MM.1S (cell line): ENCODE measurements around the gene SORCS2.

Source experiments
- DNase-seq: peaks from one replicate; pipeline ENCODE4 v3.0.0-alpha.2; 2015
- H2AFZ ChIP-seq: fragments of 300-600 bp; sonication (generic); 2 replicates; pipeline ENCODE4 v1.6.0; 2016; ENCODE audit warnings: antibody characterized with exemption, low read length
- H3F3A ChIP-seq: fragments of 300-600 bp; sonication (generic); 2 replicates; pipeline ENCODE4 v1.6.1; 2016; ENCODE audit warnings: mild to moderate bottlenecking, antibody characterized with exemption, low read length, moderate library complexity, mixed read lengths; ENCODE audit not compliant: insufficient read depth
- H3K27ac ChIP-seq: fragments of 300-600 bp; sonication (generic); 2 replicates; pipeline ENCODE4 v1.5.1; 2016; ENCODE audit warnings: mild to moderate bottlenecking, low read length
- H3K27me3 ChIP-seq: fragments of 300-600 bp; sonication (generic); replicated peaks from 2 replicates; pipeline ENCODE4 v1.6.0; 2016; ENCODE audit warnings: low read length; ENCODE audit not compliant: insufficient read depth
- H3K36me3 ChIP-seq: fragments of 300-600 bp; sonication (generic); replicated peaks from 2 replicates; pipeline ENCODE4 v1.6.1; 2016; ENCODE audit warnings: mild to moderate bottlenecking, low read length, mixed read lengths; ENCODE audit not compliant: insufficient read depth
- H3K4me1 ChIP-seq: fragments of 300-600 bp; sonication (generic); 2 replicates; pipeline ENCODE4 v1.6.1; 2016; ENCODE audit warnings: low read length, mixed read lengths
- H3K4me2 ChIP-seq: fragments of 300-600 bp; sonication (generic); 2 replicates; pipeline ENCODE4 v1.6.0; 2016; ENCODE audit warnings: low read depth, low read length
- H3K4me3 ChIP-seq: fragments of 300-600 bp; sonication (generic); 2 replicates; pipeline ENCODE4 v1.5.1; 2016; ENCODE audit warnings: low read length, mixed read lengths
- H3K79me2 ChIP-seq: fragments of 300-600 bp; sonication (generic); 2 replicates; pipeline ENCODE4 v1.6.1; 2016; ENCODE audit warnings: mixed run types, low read length, mixed read lengths
- H3K9ac ChIP-seq: fragments of 300-600 bp; sonication (generic); 2 replicates; pipeline ENCODE4 v1.6.1; 2016; ENCODE audit warnings: low read length, mixed read lengths
- H3K9me2 ChIP-seq: fragments of 300-600 bp; sonication (generic); replicated peaks from 2 replicates; pipeline ENCODE4 v1.6.1; 2016; ENCODE audit warnings: mild to moderate bottlenecking, low read length, mixed read lengths; ENCODE audit not compliant: insufficient read depth
- H3K9me3 ChIP-seq: fragments of 300-600 bp; sonication (generic); replicated peaks from 2 replicates; pipeline ENCODE4 v1.6.1; 2016; ENCODE audit warnings: mild to moderate bottlenecking, low read length, mixed read lengths; ENCODE audit not compliant: insufficient read depth
- H4K20me1 ChIP-seq: fragments of 300-600 bp; sonication (generic); 2 replicates; pipeline ENCODE4 v1.6.1; 2016; ENCODE audit warnings: mild to moderate bottlenecking, low read length, moderate library complexity, mixed read lengths; ENCODE audit not compliant: insufficient read depth
- EZH2 ChIP-seq: fragments of 300-600 bp; sonication (generic); optimal IDR thresholded peaks from 2 replicates; pipeline ENCODE3; 2017; ENCODE audit warnings: low read depth, mild to moderate bottlenecking, antibody characterized with exemption, low read length, mixed read lengths
- EZH2phosphoT487 ChIP-seq: fragments of 300-600 bp; sonication (generic); IDR thresholded peaks from 2 replicates; pipeline ENCODE4 v1.6.1; 2018; ENCODE audit warnings: antibody characterized with exemption, low read length
- TF ChIP-seq, protein P1 (sequence below): fragments of 300-600 bp; sonication (generic); IDR thresholded peaks from 2 replicates; pipeline ENCODE4 v1.5.1; 2016; ENCODE audit warnings: antibody characterized with exemption, low read length, mixed read lengths

The SORCS2 gene

DNA sequence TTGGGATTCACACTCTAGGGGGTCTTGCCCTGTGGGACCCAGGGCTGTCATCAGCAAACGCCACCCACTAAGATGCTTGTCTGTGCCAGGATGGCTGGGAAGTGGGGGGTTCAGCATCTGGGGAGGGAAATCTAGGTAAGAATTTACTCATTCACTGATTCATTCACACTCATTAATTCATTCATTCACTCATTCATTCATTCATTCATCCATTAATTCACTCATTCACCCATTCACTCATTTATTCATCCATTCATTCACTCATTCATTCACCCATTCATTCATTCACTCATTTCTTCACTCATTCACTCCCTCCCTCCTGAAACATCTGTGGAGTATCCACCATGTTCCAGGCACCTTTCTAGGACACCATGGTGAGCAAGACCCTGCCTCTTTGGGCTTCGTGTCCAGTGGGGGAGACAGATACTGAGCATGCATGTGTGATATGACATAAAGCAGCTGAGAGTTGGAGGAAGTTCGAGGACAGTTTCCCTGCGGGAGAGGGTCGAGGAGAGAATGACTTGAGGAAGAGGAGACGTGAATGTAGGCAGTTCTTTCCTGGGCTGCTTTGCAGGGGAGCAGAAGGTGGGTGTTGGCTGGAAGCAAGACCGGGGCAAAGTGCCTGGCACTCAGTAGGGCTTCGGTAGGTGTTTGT is 90.6 kb downstream of the SORCS2 start:
- Histone ChIP-seq H4K20me1 (no peaks in the 10 kb centered on the region), H3K27ac (no peak overlapping the region), H3K9ac (no peak overlapping the region), H2AFZ (no peak overlapping the region), H3K9me2 (no peaks in the 10 kb centered on the region), H3K4me3 (no peak overlapping the region), H3K27me3 (peaks cover 96% of the 10 kb centered on the region), H3F3A (no peaks in the 10 kb centered on the region), H3K79me2 (no peaks in the 10 kb centered on the region), H3K9me3 (no peaks in the 10 kb centered on the region), H3K36me3 (no peaks in the 10 kb centered on the region), H3K4me1 (no peaks in the 10 kb centered on the region), H3K4me2 (no peak overlapping the region)
- TF ChIP-seq, protein P1, sequence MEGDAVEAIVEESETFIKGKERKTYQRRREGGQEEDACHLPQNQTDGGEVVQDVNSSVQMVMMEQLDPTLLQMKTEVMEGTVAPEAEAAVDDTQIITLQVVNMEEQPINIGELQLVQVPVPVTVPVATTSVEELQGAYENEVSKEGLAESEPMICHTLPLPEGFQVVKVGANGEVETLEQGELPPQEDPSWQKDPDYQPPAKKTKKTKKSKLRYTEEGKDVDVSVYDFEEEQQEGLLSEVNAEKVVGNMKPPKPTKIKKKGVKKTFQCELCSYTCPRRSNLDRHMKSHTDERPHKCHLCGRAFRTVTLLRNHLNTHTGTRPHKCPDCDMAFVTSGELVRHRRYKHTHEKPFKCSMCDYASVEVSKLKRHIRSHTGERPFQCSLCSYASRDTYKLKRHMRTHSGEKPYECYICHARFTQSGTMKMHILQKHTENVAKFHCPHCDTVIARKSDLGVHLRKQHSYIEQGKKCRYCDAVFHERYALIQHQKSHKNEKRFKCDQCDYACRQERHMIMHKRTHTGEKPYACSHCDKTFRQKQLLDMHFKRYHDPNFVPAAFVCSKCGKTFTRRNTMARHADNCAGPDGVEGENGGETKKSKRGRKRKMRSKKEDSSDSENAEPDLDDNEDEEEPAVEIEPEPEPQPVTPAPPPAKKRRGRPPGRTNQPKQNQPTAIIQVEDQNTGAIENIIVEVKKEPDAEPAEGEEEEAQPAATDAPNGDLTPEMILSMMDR = no peak
- TF ChIP-seq EZH2 (no peak), EZH2phosphoT487 (no peak)
- no peak for DNase-seq

DNA sequence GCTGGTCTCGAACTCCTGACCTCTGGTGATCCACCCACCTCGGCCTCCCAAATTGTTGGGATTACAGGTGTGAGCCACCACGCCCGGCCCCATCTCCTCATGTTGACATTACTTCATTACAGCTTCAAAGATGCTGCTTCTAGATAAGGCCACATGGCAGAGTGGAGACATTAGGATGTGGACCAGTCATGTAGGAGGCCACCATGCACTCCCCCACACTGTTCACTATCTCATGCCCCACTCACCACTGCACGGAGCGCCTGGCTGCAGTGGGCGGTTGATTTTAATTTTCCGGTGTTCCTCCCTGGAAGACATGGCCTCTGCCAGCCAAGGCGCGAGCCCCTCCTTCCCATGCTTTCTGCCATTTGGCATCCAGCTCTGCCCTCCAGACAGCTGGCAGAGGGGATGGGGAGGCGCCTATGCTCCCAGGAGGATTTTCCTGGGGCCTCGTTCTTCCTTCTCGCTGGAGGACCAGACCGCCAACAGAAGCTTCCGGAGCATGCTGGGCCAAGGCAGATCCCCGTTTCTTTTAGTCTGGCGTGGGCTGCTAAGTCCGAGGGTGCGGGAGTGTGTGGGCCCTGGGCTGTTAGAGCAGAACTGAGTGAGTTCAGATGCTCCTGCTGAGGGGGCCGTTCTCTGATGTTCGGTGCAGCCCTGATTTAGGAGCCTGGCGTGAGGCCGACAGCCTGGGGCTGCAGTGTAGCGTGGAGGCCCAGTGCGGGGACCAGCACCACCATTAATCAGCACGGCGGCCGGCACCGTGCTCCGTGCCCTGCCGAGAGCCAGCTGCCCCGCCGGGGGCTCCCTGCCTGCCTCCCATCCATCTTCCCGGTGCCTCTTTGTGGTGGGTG is 93.1 kb downstream of the SORCS2 start:
- Histone ChIP-seq H3K27ac (no peak overlapping the region), H3K9ac (no peak overlapping the region), H3K9me2 (no peaks in the 10 kb centered on the region), H3K4me2 (no peak overlapping the region), H2AFZ (no peak overlapping the region), H3K9me3 (no peaks in the 10 kb centered on the region), H3K4me3 (no peak overlapping the region), H4K20me1 (no peaks in the 10 kb centered on the region), H3K36me3 (no peaks in the 10 kb centered on the region), H3K4me1 (no peaks in the 10 kb centered on the region), H3K27me3 (peaks cover 91% of the 10 kb centered on the region), H3K79me2 (no peaks in the 10 kb centered on the region), H3F3A (no peaks in the 10 kb centered on the region)
- DNase-seq = no peak
- no peak for TF ChIP-seq EZH2
- TF ChIP-seq, protein P1 = no peak
- TF ChIP-seq EZH2phosphoT487 = no peak

DNA sequence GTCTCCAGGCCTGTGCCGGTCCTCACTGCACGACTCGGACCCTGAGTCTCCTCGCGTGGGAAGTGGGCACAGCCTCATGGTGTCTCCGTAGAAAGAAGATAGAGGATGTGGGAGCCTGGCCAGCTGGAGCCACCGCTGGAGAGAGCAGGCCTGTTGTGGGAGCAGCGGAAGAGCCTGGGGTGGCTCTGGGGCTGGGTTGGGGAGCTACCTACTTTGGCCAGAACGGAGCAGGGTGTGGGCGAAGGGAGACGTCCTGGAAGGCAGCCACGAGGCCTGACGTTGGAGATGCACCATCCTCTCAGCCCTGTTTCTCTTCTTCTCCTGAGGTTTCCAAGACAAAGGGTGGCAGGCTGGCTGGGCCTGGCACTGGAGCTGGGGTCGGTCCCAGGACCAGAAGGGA is 93.8 kb downstream of the SORCS2 start:
- no peak overlapping the region for H3K4me3 ChIP-seq
- no peaks in the 10 kb centered on the region for H3K79me2 ChIP-seq
- no peaks in the 10 kb centered on the region for H4K20me1 ChIP-seq
- H3K27ac ChIP-seq = no peak overlapping the region
- no peak for DNase-seq
- no peaks in the 10 kb centered on the region for H3F3A ChIP-seq
- no peak overlapping the region for H2AFZ ChIP-seq
- H3K9me2 ChIP-seq = no peaks in the 10 kb centered on the region
- no peaks in the 10 kb centered on the region for H3K36me3 ChIP-seq
- H3K4me2 ChIP-seq = no peak overlapping the region
- no peaks in the 10 kb centered on the region for H3K9me3 ChIP-seq
- H3K4me1 ChIP-seq = no peaks in the 10 kb centered on the region
- H3K9ac ChIP-seq = no peak overlapping the region
- peaks cover 91% of the 10 kb centered on the region for H3K27me3 ChIP-seq
- TF ChIP-seq, protein P1 = no peak
- TF ChIP-seq EZH2phosphoT487 = no peak
- no peak for TF ChIP-seq EZH2
